Stomach (tissue), 9 donors: ENCODE measurements around the gene KANSL1. TPM values are rescaled to one million over a fixed set of nuclear protein-coding genes. Genes with fewer than 3 reads are reported as not detected.

ENCODE experiments used
- DNase-seq, 2 donors: peaks; one replicate each; pipeline versions ENCODE4 v3.0.0 to v3.0.0-alpha.2; 2013 to 2019
- H3K27ac ChIP-seq, 5 donors: fragments of 200-600 bp in 4 of 5; sonication (generic) in 4 of 5; one replicate each; pipeline ENCODE4 v1.5.1; 2013 to 2019; ENCODE audit warnings: mild to moderate bottlenecking in 1 of 5, moderate library complexity in 1 of 5
- H3K27me3 ChIP-seq, 3 donors: fragments of 200-600 bp; sonication (generic); one replicate each; pipeline ENCODE4 v1.5.1; 2017 to 2019; ENCODE audit warnings: mixed run types in 1 of 3
- H3K36me3 ChIP-seq, 4 donors: fragments of 200-600 bp; sonication (generic); 1 replicate in 3 of 4; 2 replicates in 1 of 4; pipeline ENCODE4 v1.5.1; 2016 to 2019
- H3K4me1 ChIP-seq, 4 donors: fragments of 200-600 bp; sonication (generic); one replicate each; pipeline ENCODE4 v1.5.1; 2016 to 2019
- H3K4me3 ChIP-seq, 4 donors: fragments of 200-600 bp; sonication (generic) in 3 of 4; one replicate each; pipeline ENCODE4 v1.5.1; 2016 to 2019; ENCODE audit warnings: mild to moderate bottlenecking in 1 of 4
- H3K9me3 ChIP-seq, 4 donors: fragments of 200-600 bp; sonication (generic); one replicate each; pipeline ENCODE4 v1.5.1; 2016 to 2019
- EP300 ChIP-seq: sonication (generic); formaldehyde crosslinking; IDR thresholded peaks from one replicate; pipeline ENCODE4 v1.6.1; 2017; ENCODE audit warnings: antibody characterized with exemption
- POLR2A ChIP-seq, 4 donors: fragments of 450-650 bp; IDR thresholded peaks; one replicate each; pipeline ENCODE4 v1.6.1; 2016; ENCODE audit warnings: antibody characterized with exemption in 4 of 4, control low read depth in 2 of 4, mild to moderate bottlenecking in 1 of 4, moderate library complexity in 1 of 4
- POLR2AphosphoS5 ChIP-seq, 3 donors: sonication (generic); formaldehyde crosslinking; IDR thresholded peaks; one replicate each; pipeline ENCODE4 v1.6.1; 2016; ENCODE audit warnings: antibody characterized with exemption in 3 of 3
- WGBS, 5 donors: extraction: QIAGEN DNeasy Blood & Tissue Kit in 3 of 5; methylation state at CpG; one replicate each; pipeline versions ENCODE4 v1.1.5 to v1.1.7; 2013 to 2018; 5-methylcytosine and 5-hydroxymethylcytosine counted together
- intact Hi-C: fragments of 100-400 bp; cut with DNase I; formaldehyde crosslinking; loops from one replicate; pipeline ENCODE4 v1.15.1; 2023; ENCODE audit warnings: low total_unique reads
- polyA plus RNA-seq, 3 donors: library from polyadenylated mRNA; stranded (reverse); fragments of 200-250 nt; gene quantifications; one replicate each; pipeline ENCODE4 v1.2.3, GENCODE V29; 2013
- total RNA-seq, 5 donors: library from RNA; depleted of rRNA; stranded (reverse); fragments of >200 nt; gene quantifications; one replicate each; pipeline versions ENCODE4 v1.1.0 to v1.2.3, GENCODE V29; 2014 to 2016
- TF ChIP-seq, protein P1 (sequence below), 7 experiments: fragments of 450-650 bp in 4 of 7; fragments of 200-600 bp in 3 of 7; sonication (generic) in 3 of 7; IDR thresholded peaks; one replicate each; pipeline ENCODE4 v1.5.1; 2016 to 2019; ENCODE audit warnings: antibody characterized with exemption in 7 of 7, control low read depth in 2 of 7, mild to moderate bottlenecking in 1 of 7
- donor health status: healthy with polysubstance abuse.
- donor health status: Bipolar disorder and iron deficiency.
- donor health status: healthy.

Gene KANSL1
- total and polyA plus RNA-seq, 8 donors = 9.2 to 288 (median 127) TPM

DNA sequence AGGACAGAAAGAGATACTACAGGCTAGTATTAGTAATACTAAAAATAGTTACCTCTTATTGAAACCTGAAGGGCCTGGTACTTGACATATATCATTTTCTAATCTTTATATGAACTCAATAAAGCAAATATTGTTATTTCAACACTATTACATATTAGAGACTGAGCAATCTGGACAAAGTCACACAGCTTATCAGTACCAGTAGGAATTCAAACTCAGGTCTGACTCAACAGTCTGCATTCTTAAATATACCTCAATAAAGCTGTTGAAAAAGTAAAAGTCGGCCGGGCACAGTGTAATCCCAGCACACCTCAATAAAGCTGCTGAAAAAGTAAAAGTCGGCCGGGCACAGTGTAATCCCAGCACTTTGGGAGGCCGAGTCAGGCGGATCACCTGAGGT, 67.4 kb downstream of the KANSL1 start:
- DNase-seq = no peak
- no peaks in the 10 kb centered on the region for H3K27me3 ChIP-seq
- peak in 1 of 3 donors; percentile 13 for TF ChIP-seq POLR2AphosphoS5 (IDR thresholded peaks at IDR 0.05)
- TF ChIP-seq POLR2A (IDR thresholded peaks at IDR 0.05) = no peak
- WGBS, 5 donors = 74 to 83% (median 79%) methylated on average over 6 of the region's 6 CpGs
- no peaks in the 10 kb centered on the region for H3K9me3 ChIP-seq
- H3K4me3 ChIP-seq = no peak overlapping the region
- intact Hi-C loops = no loop called here
- H3K36me3 ChIP-seq = peaks cover 0 to 8% (median 0%) of the 10 kb centered on the region in 4 donors
- H3K4me1 ChIP-seq = peaks cover 56 to 97% (median 83%) of the 10 kb centered on the region in 4 donors
- peak overlapping the region in 1 of 5 donors; percentile 36 for H3K27ac ChIP-seq

DNA sequence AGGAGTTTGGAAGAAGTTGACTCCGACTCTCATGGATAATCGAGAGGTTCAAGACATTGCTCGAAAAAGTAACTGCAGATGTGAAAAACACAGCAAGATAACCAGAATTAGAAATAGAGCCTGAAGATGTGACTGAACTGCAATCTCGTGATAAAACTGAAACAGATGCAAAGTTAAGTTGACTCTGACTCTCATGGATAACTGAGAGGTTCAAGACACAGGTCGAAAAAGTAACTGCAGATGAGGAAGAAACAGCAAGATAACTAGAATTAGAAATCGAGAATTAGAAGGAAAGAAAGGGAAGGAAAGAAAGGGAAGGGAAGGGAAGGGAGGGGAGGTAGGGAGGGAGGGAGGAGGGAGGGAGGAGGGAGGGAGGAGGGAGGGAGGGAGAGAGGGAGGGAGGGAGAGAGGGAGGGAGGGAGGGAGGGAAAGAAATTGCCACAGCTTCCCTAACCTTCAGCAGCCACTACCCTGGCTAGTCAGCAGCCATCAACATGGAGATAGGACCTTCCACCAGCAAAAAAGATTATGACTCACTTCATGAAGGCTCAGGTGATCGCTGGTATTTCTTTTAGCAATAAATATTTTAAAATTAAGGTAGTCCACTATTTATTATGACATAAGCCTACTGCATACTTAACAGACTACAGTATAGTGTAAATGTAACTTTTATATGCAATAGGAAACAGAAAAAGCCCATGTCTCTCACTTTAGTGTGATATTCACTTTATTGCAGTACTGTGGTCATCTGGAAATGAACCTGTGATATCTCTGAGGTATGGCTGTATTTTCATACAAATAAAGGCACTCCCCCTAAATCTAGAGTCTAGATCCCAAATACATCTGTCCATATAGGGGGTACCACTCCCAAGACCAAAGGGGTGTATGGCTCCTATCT, 68.3 kb downstream of the KANSL1 start:
- H3K4me1 ChIP-seq = peaks cover 49 to 97% (median 79%) of the 10 kb centered on the region in 4 donors
- peaks cover 0 to 8% (median 0%) of the 10 kb centered on the region in 4 donors for H3K36me3 ChIP-seq
- H3K4me3 ChIP-seq = no peak overlapping the region
- TF ChIP-seq EP300 = no peak
- TF ChIP-seq POLR2AphosphoS5 (IDR thresholded peaks at IDR 0.05) = no peak
- TF ChIP-seq POLR2A (IDR thresholded peaks at IDR 0.05) = no peak
- TF ChIP-seq, protein P1, sequence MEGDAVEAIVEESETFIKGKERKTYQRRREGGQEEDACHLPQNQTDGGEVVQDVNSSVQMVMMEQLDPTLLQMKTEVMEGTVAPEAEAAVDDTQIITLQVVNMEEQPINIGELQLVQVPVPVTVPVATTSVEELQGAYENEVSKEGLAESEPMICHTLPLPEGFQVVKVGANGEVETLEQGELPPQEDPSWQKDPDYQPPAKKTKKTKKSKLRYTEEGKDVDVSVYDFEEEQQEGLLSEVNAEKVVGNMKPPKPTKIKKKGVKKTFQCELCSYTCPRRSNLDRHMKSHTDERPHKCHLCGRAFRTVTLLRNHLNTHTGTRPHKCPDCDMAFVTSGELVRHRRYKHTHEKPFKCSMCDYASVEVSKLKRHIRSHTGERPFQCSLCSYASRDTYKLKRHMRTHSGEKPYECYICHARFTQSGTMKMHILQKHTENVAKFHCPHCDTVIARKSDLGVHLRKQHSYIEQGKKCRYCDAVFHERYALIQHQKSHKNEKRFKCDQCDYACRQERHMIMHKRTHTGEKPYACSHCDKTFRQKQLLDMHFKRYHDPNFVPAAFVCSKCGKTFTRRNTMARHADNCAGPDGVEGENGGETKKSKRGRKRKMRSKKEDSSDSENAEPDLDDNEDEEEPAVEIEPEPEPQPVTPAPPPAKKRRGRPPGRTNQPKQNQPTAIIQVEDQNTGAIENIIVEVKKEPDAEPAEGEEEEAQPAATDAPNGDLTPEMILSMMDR (IDR thresholded peaks at IDR 0.05) = no peak
- DNase-seq = no peak
- H3K27ac ChIP-seq = no peak overlapping the region
- H3K9me3 ChIP-seq = no peaks in the 10 kb centered on the region
- intact Hi-C loops = no loop called here
- WGBS, 5 donors = 69 to 91% (median 90%) methylated on average over 7 of the region's 7 CpGs
- no peaks in the 10 kb centered on the region for H3K27me3 ChIP-seq

DNA sequence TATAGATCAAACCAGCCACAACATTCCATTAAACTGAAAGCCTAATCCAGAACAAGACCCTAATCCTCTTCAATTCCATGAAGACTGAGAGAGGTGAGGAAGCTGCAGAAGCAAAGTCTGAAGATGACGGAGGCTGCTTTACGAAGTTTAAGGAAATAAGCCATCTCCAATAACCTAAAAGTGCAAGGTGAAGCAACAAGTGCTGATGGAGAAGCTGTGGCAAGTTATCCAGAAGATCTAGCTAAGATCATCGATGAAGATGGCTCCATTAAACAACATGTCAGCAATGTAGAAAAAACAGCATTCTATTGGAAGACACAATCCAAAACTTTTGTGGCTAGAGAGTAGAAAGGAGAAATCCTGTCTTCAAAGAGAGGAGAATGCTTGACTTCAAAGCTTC, 69.6 kb downstream of the KANSL1 start:
- Histone ChIP-seq H3K27ac (no peak overlapping the region), H3K9me3 (no peaks in the 10 kb centered on the region), H3K36me3 (peaks cover 0 to 8% (median 0%) of the 10 kb centered on the region in 4 donors), H3K4me1 (peaks cover 44 to 97% (median 78%) of the 10 kb centered on the region in 4 donors), H3K4me3 (no peak overlapping the region), H3K27me3 (no peaks in the 10 kb centered on the region)
- no peak for DNase-seq
- no peak for TF ChIP-seq POLR2A (IDR thresholded peaks at IDR 0.05)
- TF ChIP-seq EP300 = no peak
- TF ChIP-seq, protein P1 (IDR thresholded peaks at IDR 0.05) = no peak
- whole genome bisulfite sequencing, 5 donors = 92 to 97% (median 95%) methylated on average over 3 of the region's 3 CpGs
- intact Hi-C loops = no loop called here

DNA sequence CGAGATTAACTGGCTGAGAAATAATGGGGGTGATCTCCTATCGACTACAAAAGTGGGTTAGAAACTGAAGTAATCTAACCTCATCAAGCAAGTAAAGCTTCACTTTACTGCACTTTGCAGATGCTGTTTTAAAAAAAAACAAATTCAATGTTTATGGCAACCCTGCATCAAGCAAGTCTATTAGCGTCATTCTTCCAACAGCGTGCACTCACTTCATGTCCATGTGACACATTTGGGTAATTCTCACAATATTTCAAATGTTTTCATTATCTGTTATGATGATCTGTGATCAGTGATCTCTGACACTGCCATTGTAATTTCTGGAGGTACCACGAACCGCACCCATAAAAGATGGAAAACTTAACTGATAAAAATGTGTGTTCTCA, 70.8 kb downstream of the KANSL1 start:
- TF ChIP-seq, protein P1 (IDR thresholded peaks at IDR 0.05) = no peak
- TF ChIP-seq POLR2A (IDR thresholded peaks at IDR 0.05) (no peak), EP300 (no peak), POLR2AphosphoS5 (IDR thresholded peaks at IDR 0.05) (no peak)
- intact Hi-C loops = no loop called here
- WGBS, 5 donors = 80 to 86% (median 83%) methylated on average over 6 of the region's 6 CpGs
- Histone ChIP-seq H3K27me3 (no peaks in the 10 kb centered on the region), H3K4me1 (peaks cover 52 to 97% (median 80%) of the 10 kb centered on the region in 4 donors), H3K9me3 (no peaks in the 10 kb centered on the region), H3K4me3 (no peak overlapping the region), H3K27ac (no peak overlapping the region), H3K36me3 (peaks cover 0 to 8% (median 0%) of the 10 kb centered on the region in 4 donors)
- DNase-seq = no peak
